Ecto neural progenitor cell (in vitro differentiated cells): ENCODE data around the gene LRRFIP1.

ENCODE experiments used
- DNase-seq: peaks from one replicate; pipeline ENCODE4 v3.0.0-alpha.2; 2018; ENCODE audit warnings: low spot score

The LRRFIP1 gene

DNA sequence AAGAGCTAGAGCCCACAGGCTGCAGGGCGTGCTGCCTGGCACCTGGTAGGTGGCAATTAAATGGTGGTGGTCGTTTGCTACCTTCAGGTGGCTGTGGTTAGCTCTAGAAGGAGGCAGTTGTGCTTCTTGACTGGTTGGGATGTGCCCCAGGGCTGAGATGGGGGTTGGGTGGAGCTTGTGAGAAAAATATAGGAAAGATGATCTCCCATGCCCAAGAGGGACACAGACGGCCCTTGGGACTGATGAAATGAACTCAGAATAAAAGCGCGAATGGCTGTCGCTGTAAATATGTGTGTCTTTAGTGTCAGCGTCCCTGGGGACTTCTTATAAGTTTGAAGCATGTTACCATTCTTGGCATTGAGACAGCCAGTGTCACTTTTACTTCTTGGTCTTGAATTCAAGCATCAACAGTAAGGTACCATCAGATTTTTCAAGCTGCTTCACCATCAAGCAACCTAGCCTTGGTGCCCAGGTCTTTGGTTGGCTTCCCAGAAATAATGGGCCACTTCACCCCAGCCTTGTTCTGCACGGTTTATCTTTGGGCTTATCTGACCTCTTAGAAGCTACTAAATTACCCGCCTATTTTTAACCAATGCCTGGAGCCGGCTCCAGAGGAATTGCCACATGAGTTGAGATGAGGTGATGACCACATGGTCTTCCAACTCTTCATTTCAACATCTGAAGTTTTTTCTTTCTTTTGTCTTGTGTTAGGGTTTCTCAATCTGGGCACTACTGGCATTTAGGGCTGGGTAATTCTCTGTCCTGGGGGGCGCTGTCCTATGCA is 11.9 kb downstream of the LRRFIP1 start:
- no peak for DNase-seq

DNA sequence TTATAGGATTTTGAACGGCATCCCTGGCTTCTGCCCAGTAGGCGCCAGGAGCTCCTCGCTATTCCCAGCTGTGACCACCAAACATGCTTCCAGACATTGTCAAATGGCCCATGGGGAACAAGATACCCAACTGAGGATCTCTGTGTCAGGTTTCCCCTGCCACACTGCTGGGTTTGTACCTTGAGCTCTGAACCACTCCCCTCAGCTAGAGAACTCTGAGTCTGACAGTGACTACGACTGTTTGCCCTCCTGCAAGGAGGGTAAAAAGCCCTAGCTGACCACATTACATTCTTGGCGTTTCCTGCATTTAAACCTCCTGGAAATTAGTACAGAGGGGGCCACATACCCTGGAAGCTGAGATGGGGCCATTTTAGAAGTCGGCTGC is 12.4 kb downstream of the LRRFIP1 start:
- DNase-seq, result no peak

DNA sequence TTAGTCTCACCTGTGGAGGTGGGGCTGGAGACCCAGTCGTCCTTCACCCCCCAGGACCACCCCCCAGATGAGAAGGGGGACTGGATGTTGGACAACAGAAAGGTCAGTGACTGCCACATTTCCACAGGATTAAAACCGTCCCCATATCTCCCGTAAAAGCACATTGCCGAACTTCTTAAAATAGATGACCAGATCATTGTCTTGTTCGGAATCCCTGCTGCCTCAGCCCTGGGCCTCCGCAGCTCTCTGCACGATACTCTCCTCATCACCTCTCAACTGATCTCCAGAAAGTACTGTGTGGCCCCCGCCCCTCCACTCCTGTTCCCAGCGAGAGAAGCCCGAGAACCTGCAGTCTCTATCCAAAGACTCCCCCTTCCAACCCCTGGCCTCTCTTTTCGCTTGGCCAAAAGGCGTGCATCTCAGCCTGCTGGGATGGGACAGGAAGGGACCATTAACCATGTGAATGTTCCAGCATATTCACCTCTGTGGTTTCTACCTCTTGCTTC is 13.2 kb downstream of the LRRFIP1 start:
- no peak for DNase-seq

DNA sequence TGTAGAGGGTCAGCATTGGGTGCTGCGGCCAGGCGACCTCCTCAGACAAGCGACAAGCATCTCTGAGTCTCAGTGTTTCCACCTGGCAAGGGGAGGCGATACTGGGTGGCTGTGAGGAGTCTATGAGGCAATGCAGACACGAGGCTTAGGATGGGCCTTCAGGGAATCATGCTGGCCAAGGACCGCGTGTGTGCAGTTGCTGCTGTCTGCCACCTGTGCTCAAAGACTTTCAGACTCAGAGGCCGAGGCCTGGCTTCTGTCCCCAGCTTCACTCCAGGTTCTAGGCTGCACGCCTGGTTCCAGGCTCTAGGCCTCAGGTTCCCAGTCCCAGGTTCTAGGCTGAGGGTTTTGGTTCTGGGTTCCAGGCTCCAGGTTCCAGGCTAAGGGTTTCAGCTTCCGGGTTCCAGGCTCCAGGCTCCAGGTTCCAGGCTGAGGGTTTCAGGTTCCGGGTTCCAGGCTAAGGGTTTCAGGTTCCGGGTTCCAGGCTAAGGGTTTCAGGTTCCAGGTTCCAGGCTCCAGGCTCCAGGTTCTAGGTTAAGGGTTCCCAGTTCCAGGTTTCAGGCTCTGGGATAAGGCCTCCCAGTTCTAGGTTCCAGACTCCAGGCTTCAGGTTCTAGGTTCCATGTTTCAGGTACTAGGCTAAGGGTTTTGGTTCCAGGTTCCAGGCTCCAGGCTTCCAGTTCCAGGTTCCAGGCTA is 14.8 kb downstream of the LRRFIP1 start:
- no peak for DNase-seq

DNA sequence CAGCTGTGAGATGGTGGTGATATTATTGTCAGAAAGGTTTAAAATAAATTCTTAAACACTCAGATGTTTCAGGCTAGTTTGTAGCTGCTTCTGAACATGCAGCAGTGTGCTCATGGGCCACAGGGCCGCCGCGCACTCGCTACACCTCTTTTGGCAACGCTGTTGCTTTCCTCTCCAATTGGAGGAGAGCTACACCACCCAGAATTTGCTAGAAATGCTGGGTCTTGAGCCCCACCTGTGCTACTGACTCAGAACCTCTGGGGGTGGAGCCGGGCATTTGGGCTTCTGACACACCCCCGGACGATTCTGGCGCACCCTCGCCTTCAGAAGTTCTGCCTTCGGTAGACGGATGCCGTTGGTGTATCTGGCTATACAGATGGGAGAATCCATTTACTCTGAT is 15.7 kb downstream of the LRRFIP1 start:
- DNase-seq, result no peak

DNA sequence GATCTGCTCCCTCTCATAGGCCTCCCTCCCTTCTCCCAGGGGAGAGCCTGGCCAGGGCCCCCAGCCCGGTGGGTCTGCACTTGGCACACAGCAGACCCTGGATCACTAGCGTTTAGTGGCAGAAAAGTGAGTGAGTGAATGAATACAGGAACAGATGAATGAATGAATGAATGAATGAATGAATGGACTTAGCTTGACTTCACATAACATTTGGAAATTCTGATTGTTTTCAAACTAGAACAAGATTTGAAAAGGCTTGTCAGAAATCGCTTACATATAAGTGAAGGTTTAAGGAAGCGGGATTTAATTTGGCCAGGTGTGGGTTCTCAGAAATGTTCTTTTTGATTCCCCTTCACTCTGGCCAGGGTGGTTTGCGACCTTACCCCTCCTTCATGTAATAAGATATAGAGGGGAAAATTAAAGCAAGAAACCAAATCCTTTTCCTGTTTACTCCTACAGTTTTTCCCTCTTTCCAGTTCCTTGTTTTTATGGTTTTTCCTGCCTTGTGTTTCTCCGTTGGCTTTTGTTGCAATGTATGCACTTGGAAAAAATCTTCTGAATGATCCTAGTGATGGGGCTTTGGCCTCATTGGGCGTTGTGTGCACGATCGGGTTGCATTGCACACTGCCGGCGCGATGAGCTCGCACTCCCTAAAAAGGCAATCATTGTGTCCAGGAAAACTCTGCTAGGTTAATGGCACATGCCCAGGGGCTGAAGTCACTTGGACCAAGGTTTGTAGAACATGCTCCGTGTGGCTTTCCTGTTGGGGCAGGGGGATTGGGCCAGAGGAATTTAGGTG is 16.4 kb downstream of the LRRFIP1 start:
- no peak for DNase-seq

DNA sequence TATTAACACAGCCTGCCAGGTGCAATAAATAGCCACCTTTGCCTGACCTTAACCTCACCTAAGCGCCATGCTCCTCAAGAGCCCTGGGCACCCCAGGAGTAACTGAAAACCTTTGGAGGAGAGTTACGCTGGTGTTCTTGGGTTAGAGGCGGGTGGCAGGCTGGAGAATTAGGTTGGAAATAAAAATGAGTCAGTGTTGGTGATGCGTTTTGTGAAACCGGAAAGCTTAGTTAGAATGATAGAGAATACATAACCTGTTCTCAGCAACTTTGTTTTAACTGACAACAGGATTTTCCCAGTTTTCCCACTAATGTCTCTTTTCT is 17.0 kb downstream of the LRRFIP1 start:
- no peak for DNase-seq

DNA sequence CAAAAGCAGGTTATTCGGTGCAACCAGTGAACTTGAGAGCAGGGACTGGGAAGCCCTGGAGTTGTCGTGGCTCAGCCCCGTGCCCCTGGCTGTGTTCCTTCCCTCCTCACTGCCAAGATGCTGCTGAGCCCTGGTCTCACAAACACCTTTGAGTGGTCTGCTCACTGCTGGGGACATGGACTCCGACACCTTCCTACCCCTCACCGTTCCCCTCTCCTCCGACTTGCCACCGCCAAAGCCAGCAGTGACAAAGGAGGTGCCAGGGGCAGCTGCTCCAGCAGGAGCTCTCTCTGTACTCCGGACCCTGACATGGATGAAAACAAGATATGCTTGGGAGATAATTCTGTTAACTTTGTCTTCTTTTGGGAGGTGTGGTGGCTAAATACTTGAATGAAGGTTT is 17.9 kb downstream of the LRRFIP1 start:
- DNase-seq, result no peak

DNA sequence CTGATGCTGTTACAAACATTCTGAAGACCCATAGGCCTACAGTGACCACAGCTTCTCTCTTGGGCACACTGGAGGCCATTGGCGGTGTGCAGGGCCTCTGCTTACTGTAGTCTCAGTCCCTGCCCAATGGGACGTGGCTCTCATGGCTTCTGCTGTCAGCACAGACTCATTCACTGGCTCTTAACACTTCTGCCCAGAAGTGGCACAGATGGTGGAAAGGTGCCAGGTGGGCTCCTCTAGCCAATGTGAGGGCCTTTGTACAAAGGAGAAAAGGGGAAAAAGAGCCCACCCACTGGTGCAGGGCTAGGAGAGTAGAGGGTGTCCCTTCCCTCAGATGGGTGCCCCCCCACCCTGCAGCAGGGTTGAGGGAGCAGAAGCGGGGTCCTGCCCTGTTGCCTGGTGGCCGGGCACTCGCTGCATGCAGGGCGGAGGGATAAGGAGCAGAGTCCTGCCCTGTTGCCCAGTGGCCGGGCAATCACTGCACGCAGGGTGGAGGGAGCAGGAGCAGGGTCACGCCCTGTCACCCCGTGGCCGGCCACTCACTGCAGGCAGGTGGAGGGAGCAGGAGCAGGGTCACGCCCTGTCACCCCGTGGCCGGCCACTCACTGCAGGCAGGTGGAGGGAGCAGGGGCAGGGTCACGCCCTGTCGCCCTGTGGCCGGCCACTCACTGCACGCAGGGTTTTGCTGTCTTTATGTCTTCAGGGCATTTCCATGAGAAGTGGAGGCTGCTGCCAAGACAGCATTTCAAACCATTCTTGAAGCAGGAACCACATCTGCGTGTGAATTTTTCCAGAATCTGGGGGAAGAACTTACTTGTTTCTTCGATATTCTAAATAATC is 20.0 kb downstream of the LRRFIP1 start:
- no peak for DNase-seq

DNA sequence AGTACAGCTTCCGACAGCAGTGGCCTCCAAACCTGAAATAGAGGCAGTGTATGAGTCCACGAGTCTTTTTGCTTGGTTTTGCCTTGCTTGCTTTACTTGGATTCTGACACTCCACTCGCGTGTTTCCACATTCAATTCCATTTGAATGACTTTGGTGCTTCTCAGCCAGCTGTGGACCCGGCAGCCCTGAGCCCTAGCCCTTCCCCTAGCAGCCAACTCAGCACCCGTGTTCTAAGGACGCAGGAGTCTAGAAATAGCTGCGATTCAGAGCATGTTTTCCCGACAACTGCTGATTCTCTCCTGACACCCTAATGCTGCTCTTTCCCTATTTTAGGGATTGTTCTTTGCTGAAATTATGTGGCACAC is 20.6 kb downstream of the LRRFIP1 start:
- no peak for DNase-seq

DNA sequence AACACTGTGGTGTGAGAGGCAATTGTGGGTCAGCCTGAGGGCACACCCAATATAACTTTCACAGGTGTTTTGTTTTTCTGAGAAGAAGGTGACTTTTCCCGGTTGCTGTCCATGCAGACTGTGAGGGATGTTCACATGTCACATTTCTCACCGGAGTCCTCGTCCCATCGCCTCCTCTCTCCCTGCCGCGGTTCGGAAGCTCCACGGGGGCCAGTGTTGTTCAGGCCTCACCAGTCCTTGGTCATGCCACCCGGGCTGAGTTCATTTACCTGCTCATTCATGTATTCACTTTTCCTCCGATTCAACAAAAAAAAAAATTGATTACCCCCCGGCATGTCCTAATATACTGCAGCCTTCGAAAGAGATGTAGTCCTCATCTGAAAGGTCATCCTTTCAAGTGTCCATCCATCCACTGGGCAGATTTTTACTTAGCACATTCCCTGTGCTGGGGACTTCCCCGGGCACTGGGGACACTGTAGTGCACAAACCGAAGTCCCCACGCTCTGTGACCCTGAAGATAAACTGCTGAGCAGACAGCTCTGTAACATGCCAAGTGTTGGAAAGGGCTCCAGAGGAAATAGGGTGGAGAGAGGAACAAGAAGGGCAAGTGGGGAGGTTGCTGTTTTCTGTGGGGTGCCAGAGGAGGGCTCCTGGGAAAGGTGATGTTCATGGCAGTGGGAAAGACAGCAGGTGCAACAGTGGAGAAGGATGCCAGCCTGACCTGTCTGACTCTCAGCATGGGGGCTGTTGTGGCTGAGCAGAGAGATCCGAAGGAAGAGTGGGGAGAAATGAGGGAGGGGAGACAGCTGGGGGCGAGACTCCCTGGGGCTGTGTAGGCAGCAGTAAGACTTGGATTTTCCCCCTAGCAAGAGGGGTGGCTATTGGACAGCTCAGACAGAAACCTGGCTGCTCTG is 22.4 kb downstream of the LRRFIP1 start:
- no peak for DNase-seq

DNA sequence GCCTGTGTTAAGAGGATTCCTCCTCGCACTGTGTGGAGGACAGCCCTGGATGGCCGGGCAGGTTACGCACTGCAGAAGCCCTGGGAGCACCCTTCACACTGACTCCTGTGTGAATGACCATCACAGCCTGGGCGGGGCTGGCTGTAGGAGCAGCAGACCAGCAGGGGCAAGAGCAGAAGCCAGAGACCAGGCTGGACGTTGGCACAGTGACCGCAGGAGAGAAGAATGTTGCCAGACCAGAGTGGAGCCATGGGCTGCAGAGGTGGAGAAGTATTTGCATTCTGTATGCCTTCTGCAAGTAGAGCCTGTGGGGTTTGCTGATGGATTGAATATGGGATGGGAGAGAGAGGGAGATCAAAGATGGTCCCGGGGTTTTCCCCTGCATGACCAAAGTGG is 23.1 kb downstream of the LRRFIP1 start:
- no peak for DNase-seq

DNA sequence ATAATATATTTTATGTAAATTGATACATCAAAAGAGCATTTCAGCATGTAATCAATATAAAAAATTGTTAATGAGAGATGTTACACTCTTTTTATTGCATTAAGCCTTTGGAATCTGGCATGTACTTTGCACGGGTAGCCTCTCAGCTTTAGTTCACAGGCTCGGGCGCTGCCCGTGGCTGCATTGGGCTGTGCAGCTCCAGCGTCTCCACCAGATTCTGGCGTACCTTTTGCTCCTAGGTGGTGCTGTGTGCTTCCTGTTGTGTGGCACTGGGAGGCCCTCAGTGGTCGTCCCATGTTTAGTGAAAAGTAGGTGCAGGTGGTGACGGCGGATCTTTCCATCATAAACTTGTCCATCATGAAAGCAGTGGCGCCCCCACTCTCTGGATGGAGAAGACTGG is 24.4 kb downstream of the LRRFIP1 start:
- no peak for DNase-seq

DNA sequence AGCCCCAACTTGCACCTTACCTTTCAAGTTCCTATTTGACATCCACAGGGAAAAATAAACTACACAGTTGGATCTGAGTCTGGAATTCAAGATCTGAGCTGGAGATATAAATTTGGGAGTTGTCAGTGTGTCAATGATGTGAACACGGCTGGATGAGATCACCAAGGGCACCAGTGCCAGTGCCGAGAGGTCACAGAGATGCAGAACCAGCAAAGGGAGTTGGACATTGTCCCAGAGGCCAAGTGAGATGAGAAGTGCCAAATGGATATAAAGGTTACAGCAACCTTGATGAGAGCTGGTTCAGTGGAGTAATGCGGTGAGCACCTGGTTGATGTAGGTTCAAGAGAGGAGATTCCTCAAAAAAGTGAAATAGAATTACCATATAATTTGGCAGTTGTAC is 24.8 kb downstream of the LRRFIP1 start:
- DNase-seq, result no peak

DNA sequence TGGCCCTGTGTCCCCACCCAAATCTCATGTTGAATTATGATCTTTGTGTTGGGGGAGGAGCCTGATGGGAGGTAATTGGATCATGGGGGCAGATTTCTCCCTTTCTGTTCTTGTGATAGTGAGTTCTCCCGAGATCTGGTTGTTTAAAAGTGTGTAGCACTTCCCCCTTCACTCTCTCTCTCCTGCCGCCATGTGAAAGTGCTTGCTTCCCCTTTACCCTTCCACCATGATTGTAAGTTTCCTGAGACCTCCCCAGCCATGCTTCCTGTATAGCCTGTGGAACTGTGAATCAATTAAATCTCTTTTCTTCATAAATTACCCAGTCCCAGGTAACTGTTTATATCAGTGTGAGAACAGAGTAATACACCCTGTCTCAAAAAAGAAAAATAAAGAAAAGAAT is 25.5 kb downstream of the LRRFIP1 start:
- DNase-seq, result no peak

DNA sequence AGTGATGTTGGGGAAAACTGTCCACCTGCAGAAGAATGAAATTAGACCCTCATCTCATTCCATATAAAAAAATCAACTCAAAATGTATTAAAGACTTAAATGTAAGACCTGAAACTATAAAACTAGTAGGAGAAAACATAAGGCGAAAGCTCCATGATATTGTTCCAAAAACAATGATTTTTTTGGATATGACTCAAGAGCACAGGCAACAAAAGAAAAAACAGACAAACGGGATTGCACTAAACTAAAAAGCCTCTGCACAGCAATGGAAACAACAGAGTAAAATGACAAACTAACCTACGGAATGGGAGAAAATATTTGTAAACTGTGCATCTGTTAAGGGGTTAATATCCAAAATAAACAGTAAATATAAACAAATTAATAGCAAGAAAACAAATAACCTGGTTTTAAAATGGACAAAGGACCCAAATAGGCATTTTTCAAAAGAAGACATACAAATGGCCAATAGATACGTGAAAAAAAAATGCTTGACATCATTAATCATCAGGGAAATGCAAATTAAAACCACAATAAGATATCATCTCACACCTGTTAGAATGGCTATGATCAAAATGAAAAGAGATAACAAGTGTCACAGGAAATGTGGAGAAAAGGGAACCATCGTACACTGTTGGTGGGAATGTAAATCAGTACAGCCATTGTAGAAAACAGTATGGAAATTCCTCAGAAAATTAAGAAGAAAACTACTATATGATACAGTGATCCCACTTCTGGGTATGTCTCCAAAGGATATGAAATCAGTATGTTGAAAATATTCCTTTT is 26.6 kb downstream of the LRRFIP1 start:
- DNase-seq, result no peak

DNA sequence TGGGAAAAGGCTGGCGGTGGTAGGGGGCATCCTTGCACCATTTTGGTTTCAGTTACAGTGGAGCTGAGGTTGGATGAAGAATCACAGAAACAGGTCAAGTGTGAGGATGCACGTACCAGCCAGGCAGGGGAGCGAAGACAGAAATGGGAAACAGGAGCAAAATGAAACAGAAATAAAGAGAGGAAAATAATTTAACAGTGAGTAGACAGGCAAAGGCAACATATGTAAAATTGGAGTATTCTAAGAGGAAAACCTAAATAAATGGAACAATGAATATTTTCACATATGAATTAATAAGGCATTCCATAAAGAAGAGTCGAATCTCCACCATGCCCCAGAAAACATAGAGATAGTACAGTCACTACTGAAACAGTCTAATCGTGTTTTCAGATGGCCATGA is 29.7 kb downstream of the LRRFIP1 start:
- DNase-seq, result no peak

DNA sequence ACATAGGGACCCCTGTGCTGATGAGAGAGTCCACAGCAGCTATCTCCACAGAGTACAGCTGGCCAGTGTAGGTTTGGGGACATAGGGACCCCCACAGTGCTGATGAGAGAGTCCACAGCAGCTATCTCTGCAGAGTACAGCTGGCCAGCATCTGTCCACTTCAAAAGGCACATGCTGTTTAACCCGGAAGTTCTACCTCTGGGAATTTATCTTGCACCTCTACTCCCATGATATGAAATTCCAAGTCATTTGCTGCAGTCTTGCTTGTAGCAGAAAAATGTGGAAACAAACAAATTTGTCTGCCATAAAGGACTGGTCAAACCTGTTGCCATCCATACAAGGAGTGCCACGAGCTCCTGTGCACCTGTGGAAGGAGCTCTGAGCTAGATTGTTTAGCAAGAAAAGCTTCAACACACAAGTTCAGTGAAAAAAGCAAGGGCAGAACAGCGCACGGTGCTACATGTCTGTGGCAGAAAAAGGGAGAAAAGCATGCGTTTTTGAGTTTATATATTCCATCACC is 33.1 kb downstream of the LRRFIP1 start:
- DNase-seq, result no peak

DNA sequence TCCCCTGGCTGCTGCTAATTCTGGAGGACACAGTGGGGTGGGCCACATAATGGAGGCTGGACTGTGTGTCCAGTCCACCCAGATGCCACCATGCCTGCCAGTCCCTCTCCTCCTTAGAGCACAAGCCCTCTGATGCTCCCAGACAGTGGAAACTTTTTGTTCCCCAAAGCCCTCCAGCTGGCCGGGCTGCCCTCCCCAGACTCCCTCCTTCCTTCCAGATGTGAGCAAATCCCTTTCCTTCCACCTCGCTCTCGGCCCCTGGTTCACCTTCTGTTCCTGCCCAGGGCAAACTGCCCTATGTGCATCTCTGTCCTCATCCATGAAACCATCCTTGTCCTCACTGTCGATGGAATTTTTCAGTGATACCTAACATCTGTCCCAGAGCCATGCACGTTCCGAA is 33.9 kb downstream of the LRRFIP1 start:
- DNase-seq, result no peak

DNA sequence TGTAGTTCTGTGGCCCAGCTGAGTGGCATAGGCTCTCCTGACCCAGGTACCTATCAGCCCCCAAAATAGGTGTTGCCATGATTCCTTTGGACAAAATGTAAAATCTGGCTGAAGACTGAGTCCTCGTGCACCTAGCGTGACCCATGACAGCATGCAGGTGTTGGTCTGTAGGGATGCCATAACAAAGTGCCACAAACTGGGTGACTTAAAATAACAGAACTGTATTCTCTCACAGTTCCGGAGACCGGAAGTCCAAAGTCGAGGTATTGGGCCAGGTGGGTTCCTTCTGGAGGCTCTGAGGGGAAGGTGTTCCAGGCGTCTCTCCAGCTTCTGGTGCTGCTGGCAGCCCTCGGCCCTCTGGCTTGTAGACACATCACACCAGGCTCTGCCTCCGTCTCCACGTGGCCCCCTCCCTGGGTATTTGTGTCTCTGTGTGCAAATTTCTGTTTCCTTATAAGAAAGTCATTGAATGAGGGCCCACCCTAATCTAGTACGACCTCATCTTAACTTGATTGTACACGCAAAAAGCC is 34.5 kb downstream of the LRRFIP1 start:
- DNase-seq, result no peak
